ENCODE measurements around the gene KCNJ18. TPM values are rescaled to one million over a fixed set of nuclear protein-coding genes. Genes with fewer than 3 reads are reported as not detected.

KCNJ18 gene
- total RNA-seq, 1 donor from 2014 or later = not detected

GRCh38 chr17:21676281-21677111 lies 15.8 kb upstream of the KCNJ18 start:
- H3K27ac ChIP-seq = no peak overlapping the region
- H3K9me3 ChIP-seq = no peaks in the 10 kb centered on the region
- TF ChIP-seq CTCF (IDR thresholded peaks at IDR 0.05) = no peak
- peak in 1 of 2 donors; percentile 62 for DNase-seq (ENCODE audit: low spot score in 2 of 2)
- no peaks in the 10 kb centered on the region for H3K4me1 ChIP-seq
- H3K4me3 ChIP-seq = no peak overlapping the region
- H3K27me3 ChIP-seq = no peaks in the 10 kb centered on the region
- intact Hi-C loops (cut with DNase I) = no loop called here
- H3K36me3 ChIP-seq = no peaks in the 10 kb centered on the region

GRCh38 chr17:21677126-21677910 lies 15.0 kb upstream of the KCNJ18 start:
- intact Hi-C loops (cut with DNase I) = no loop called here
- Histone ChIP-seq H3K4me3 (no peak overlapping the region), H3K27me3 (no peaks in the 10 kb centered on the region), H3K27ac (no peak overlapping the region), H3K9me3 (no peaks in the 10 kb centered on the region), H3K4me1 (no peaks in the 10 kb centered on the region), H3K36me3 (no peaks in the 10 kb centered on the region)
- TF ChIP-seq CTCF (IDR thresholded peaks at IDR 0.05) = no peak
- DNase-seq (ENCODE audit: low spot score in 2 of 2) = peak in 1 of 2 donors; percentile 46

GRCh38 chr17:21677911-21678310 lies 14.4 kb upstream of the KCNJ18 start:
- TF ChIP-seq CTCF (IDR thresholded peaks at IDR 0.05) = no peak
- no peak overlapping the region for H3K27ac ChIP-seq
- no peaks in the 10 kb centered on the region for H3K36me3 ChIP-seq
- H3K4me3 ChIP-seq = no peak overlapping the region
- H3K9me3 ChIP-seq = no peaks in the 10 kb centered on the region
- H3K4me1 ChIP-seq = no peaks in the 10 kb centered on the region
- DNase-seq (ENCODE audit: low spot score in 2 of 2) = no peak
- no peaks in the 10 kb centered on the region for H3K27me3 ChIP-seq
- intact Hi-C loops (cut with DNase I) = no loop called here

GRCh38 chr17:21678393-21679081 lies 13.8 kb upstream of the KCNJ18 start:
- no peaks in the 10 kb centered on the region for H3K27me3 ChIP-seq
- H3K9me3 ChIP-seq = no peaks in the 10 kb centered on the region
- no peak overlapping the region for H3K27ac ChIP-seq
- no peak overlapping the region for H3K4me3 ChIP-seq
- peak in 1 of 2 donors; percentile 48 for DNase-seq (ENCODE audit: low spot score in 2 of 2)
- no peaks in the 10 kb centered on the region for H3K4me1 ChIP-seq
- no peaks in the 10 kb centered on the region for H3K36me3 ChIP-seq
- no peak for TF ChIP-seq CTCF (IDR thresholded peaks at IDR 0.05)
- intact Hi-C loops (cut with DNase I) = no loop called here

- intact Hi-C loops (cut with DNase I) = no loop called here
These were observed 12.8 kb upstream of the KCNJ18 start for GRCh38 chr17:21679256-21680146.

More at GRCh38 chr17:21679256-21680146, 12.8 kb upstream of the KCNJ18 start:
- H3K27me3 ChIP-seq = no peaks in the 10 kb centered on the region
- no peaks in the 10 kb centered on the region for H3K9me3 ChIP-seq
- no peak for TF ChIP-seq CTCF (IDR thresholded peaks at IDR 0.05)
- H3K36me3 ChIP-seq = no peaks in the 10 kb centered on the region
- DNase-seq (ENCODE audit: low spot score in 2 of 2) = peak in 1 of 2 donors; percentile 59
- H3K27ac ChIP-seq = no peak overlapping the region
- no peaks in the 10 kb centered on the region for H3K4me1 ChIP-seq
- no peak overlapping the region for H3K4me3 ChIP-seq
